Activated naive CD4-positive, alpha-beta T cell treated with anti-CD3 and anti-CD28 coated beads for 36 hours (primary cell): Measurements from ENCODE around the gene SRPK3. TPM values are rescaled to one million over a fixed set of nuclear protein-coding genes. Genes with fewer than 3 reads are reported as not detected.

Source experiments
- CTCF ChIA-PET: fragments of 350-600 bp; sonication (Branson Sonifier 250); formaldehyde crosslinking; loops from one replicate; lab custom pipeline; 2021; ENCODE audit warnings: antibody characterized with exemption; lab: Charles Lee
- DNase-seq: peaks from one replicate; pipeline ENCODE4 v3.0.0-alpha.2; 2020
- H3K27ac Mint-ChIP-seq: one replicate; pipeline ENCODE4 v1.8.0; 2021; ENCODE audit warnings: mild to moderate bottlenecking, mixed read lengths
- H3K27me3 Mint-ChIP-seq: one replicate; pipeline ENCODE4 v1.8.0; 2021; ENCODE audit warnings: low read depth, mixed read lengths
- H3K36me3 Mint-ChIP-seq: one replicate; pipeline ENCODE4 v1.8.0; 2021; ENCODE audit warnings: low read depth, mixed read lengths
- H3K4me1 Mint-ChIP-seq: one replicate; pipeline ENCODE4 v1.8.0; 2021; ENCODE audit warnings: low read depth, mixed read lengths
- H3K4me3 Mint-ChIP-seq: one replicate; pipeline ENCODE4 v1.8.0; 2021; ENCODE audit warnings: mild to moderate bottlenecking, moderate library complexity, mixed read lengths
- H3K9me3 Mint-ChIP-seq: one replicate; pipeline ENCODE4 v1.8.0; 2021; ENCODE audit warnings: mixed read lengths
- intact Hi-C: fragments of 100-400 bp; cut with micrococcal nuclease; formaldehyde crosslinking; loops from one replicate; pipeline ENCODE4 v1.15.1; 2023
- total RNA-seq, 2 experiments: library from RNA; stranded (reverse); gene quantifications; one replicate each; pipeline ENCODE4 v1.2.3, GENCODE V29; 2021

SRPK3 gene, protein sequence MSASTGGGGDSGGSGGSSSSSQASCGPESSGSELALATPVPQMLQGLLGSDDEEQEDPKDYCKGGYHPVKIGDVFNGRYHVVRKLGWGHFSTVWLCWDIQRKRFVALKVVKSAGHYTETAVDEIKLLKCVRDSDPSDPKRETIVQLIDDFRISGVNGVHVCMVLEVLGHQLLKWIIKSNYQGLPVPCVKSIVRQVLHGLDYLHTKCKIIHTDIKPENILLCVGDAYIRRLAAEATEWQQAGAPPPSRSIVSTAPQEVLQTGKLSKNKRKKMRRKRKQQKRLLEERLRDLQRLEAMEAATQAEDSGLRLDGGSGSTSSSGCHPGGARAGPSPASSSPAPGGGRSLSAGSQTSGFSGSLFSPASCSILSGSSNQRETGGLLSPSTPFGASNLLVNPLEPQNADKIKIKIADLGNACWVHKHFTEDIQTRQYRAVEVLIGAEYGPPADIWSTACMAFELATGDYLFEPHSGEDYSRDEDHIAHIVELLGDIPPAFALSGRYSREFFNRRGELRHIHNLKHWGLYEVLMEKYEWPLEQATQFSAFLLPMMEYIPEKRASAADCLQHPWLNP
- total RNA-seq, result not detected

DNA sequence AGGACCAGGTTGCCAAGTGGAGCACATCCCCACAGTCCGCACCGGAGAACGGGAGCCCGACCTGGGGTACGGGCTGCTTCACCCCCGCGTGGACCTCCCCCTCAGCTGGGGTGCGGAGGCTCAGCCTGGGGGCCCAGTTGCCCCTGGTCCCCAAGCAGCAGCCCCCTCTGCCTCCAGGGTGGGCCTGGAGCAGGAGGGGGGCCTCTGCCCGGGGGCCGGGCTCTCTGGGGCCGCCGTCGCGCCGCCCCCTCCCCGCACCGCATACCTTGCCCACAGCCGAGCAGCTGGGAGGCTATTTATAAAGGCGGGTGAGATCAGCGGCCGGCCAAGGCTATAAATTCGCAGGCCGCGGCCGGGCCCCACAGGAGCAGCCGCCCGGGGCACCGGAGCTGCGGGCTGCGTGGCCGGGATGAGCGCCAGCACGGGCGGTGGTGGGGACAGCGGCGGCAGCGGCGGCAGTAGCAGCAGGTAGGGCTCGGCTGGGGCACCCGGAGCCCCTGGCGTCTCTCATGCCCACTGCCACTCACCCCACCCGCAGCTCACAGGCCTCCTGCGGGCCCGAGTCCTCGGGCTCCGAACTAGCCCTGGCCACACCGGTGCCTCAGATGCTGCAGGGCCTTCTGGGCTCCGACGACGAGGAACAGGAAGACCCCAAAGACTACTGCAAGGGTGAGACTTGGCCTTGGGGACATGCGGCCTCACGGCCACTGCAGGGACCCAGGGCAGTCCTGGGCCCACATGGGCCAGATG lies at the start of gene SRPK3:
TSS of gene SRPK3 (plus strand) at position 364 of the 750 bp plus-strand sequence. CDS start at position 410, 46 bp downstream.
- Mint-ChIP-seq H3K27me3 (peaks cover 5% of the 10 kb centered on the region), H3K4me1 (peaks cover 8% of the 10 kb centered on the region), H3K27ac (no peak within 1 kb of the TSS), H3K4me3 (no peak within 1 kb of the TSS), H3K36me3 (no peaks in the 10 kb centered on the region), H3K9me3 (no peaks in the 10 kb centered on the region)
- CTCF ChIA-PET, result interaction anchor here (0.6 kb wide), 1 partner anchor 172 kb away, joined by 3 read pairs; no protein-coding TSS in a partner anchor
- intact Hi-C loops, result no loop called here
- DNase-seq, result no peak

DNA sequence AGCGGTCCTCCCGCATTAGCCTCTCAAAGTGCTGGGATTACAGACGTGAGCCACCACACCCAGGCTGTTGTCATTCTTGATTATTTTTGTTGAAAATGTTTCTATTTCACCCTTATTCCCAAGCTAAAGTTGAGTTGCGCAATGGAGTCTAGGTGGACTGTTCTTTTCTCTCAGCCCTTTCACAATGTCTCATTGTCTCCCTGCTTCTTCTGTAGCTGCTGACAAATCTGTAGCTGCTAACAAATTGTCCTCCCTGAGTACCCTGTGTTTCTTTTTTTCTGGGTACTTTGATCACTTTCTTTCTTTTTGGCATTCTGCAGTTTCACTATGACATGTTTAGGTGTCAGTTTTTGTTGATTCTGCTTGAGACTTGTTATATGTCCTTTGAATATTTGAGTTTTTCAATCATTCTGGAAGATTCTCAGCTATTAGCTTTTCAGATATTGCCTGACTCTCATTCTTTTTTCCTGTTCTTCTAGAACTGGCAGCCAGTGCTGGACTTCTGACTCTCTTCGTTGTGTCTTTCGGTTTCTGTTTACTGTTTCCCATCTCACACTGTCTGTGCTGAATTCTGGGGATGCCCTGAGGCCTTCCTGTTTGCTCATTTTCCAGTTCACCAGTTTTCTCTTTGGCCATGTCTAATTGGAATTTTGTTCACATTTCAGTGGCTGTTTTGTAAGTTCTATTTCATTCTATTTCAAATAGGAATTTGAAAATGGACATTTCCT lies 49.6 kb upstream of the SRPK3 start:
- intact Hi-C loops, result no loop called here
- DNase-seq, result no peak
- Mint-ChIP-seq H3K4me3 (no peak overlapping the region), H3K27me3 (no peaks in the 10 kb centered on the region), H3K4me1 (peaks cover 35% of the 10 kb centered on the region), H3K9me3 (peaks cover 2% of the 10 kb centered on the region), H3K36me3 (peaks cover 5% of the 10 kb centered on the region), H3K27ac (peak overlapping the region; percentile 65)
- CTCF ChIA-PET, result no interaction called here

DNA sequence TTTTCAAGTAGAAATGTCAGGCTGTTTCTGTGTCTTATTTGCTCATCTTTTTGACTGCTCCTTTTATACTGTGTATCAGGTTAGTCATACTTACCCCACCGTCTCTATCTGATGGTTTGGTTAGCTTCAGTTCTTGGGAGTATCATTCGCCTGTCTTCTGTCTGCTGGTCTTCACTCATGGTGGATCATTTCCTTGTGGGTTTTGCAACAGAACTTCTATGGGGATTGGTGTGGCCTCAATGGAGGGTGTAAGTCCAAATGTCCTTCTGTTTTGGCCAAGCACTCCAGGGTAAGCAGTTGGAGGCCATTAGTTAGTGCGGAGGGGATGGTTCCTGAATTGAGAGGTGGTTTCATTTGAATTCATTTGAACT lies 49.0 kb upstream of the SRPK3 start:
- Mint-ChIP-seq H3K4me1 (peaks cover 33% of the 10 kb centered on the region), H3K4me3 (no peak overlapping the region), H3K9me3 (peaks cover 2% of the 10 kb centered on the region), H3K36me3 (peaks cover 5% of the 10 kb centered on the region), H3K27me3 (no peaks in the 10 kb centered on the region), H3K27ac (peak overlapping the region; percentile 65)
- CTCF ChIA-PET, result no interaction called here
- no peak for DNase-seq
- intact Hi-C loops, result no loop called here

DNA sequence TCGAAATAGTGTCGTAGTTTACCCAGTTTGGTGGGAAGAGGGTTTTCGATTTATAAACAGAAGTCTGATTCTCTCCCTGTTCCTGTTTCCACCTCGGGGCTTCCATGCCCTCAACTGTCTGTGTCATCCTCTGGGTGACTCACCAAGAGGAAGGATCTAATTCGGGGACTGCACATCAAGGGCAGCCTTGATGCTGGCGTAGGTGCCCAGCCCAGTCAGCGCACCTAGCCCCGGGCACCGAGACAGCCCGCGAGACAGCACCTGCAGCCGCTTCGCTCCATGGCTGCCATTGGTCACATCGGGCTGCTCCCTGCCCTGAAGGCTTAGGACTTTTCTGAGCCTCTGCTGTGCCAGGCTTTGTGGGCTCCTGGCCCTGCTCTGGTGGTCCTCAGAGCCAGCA lies 48.4 kb upstream of the SRPK3 start:
- Mint-ChIP-seq H3K27ac (no peak overlapping the region), H3K27me3 (no peaks in the 10 kb centered on the region), H3K9me3 (peaks cover 2% of the 10 kb centered on the region), H3K4me3 (no peak overlapping the region), H3K4me1 (peaks cover 28% of the 10 kb centered on the region), H3K36me3 (peaks cover 5% of the 10 kb centered on the region)
- intact Hi-C loops, result no loop called here
- DNase-seq, result no peak
- CTCF ChIA-PET, result no interaction called here

DNA sequence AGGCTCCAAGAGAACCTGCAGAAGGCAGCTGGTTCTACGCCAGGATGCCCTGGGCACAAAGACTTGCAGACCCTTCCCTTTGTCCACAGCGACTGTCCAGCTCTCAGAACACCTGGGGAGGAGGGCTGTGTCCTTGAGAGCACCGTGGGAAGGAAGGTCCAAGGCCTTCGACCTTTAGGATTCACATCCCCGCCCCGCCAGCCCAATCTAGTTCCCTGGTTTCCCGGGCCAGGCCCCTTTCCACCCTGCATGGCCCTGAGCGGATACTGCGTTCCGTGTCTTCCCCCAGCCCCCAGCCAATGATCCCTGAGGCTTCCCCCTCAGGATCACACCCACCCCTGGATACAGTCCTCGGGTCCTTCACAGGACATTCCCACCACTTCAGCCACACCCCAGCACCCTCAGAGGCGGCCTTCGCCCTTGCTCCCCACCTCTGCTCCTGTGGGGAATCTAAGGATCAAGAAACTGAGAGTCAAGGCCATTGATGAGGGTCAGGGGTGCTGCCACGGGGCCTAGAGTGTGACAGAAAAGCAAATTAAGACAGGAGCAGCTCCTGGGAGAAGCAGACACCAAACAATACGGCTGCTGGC lies 47.1 kb upstream of the SRPK3 start:
- H3K4me1 Mint-ChIP-seq, result peaks cover 26% of the 10 kb centered on the region
- H3K27me3 Mint-ChIP-seq, result no peaks in the 10 kb centered on the region
- no peak overlapping the region for H3K27ac Mint-ChIP-seq
- no peak for DNase-seq
- H3K9me3 Mint-ChIP-seq, result peaks cover 2% of the 10 kb centered on the region
- H3K4me3 Mint-ChIP-seq, result no peak overlapping the region
- intact Hi-C loops, result no loop called here
- H3K36me3 Mint-ChIP-seq, result peaks cover 3% of the 10 kb centered on the region
- CTCF ChIA-PET, result interaction anchor here (1.1 kb wide), 1 partner anchor 11 kb away, joined by 3 read pairs; no protein-coding TSS in a partner anchor

DNA sequence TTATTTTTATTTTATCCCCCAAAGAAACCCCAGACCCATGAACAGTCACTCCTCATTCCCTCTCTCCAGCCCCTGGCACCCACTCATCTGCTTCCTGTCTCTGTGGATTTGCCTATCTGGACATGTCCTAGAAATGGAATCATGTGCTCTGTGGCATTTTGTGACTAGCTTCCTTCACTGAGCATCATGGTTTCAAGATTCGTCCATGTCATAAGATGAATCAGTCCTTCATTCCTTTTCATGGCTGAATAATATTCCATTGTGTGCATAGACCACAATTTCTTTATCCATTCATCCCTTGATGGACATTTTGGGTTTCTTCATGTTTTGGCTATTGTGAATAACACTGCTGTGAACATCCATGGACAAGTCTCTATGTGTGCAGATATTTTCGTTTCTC lies 46.0 kb upstream of the SRPK3 start:
- CTCF ChIA-PET, result no interaction called here
- Mint-ChIP-seq H3K36me3 (peaks cover 3% of the 10 kb centered on the region), H3K27me3 (no peaks in the 10 kb centered on the region), H3K4me1 (peaks cover 31% of the 10 kb centered on the region), H3K4me3 (no peak overlapping the region), H3K9me3 (peaks cover 2% of the 10 kb centered on the region), H3K27ac (no peak overlapping the region)
- intact Hi-C loops, result no loop called here
- DNase-seq, result no peak

DNA sequence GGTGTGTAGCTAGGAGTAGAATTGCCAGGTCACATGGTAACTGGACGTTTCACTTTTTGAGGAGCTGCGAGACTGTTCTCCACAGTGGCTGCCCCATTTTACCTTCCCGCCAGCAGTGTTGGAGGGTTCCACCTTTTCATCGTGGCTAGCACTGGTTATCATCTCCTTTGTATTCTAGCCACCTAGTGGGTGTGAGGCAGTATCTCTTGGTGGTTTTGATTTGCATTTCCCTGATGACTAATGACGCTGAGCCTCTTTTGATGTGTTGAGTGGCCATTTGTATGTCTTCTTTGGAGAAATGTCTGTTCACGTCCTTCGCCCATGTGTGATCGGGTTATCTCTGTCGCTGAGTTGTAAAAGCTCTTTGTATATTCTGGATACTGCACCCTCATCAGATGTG lies 45.6 kb upstream of the SRPK3 start:
- Mint-ChIP-seq H3K4me1 (peaks cover 35% of the 10 kb centered on the region), H3K9me3 (peaks cover 2% of the 10 kb centered on the region), H3K27me3 (no peaks in the 10 kb centered on the region), H3K4me3 (no peak overlapping the region), H3K27ac (no peak overlapping the region), H3K36me3 (peaks cover 3% of the 10 kb centered on the region)
- no peak for DNase-seq
- intact Hi-C loops, result no loop called here
- CTCF ChIA-PET, result no interaction called here

DNA sequence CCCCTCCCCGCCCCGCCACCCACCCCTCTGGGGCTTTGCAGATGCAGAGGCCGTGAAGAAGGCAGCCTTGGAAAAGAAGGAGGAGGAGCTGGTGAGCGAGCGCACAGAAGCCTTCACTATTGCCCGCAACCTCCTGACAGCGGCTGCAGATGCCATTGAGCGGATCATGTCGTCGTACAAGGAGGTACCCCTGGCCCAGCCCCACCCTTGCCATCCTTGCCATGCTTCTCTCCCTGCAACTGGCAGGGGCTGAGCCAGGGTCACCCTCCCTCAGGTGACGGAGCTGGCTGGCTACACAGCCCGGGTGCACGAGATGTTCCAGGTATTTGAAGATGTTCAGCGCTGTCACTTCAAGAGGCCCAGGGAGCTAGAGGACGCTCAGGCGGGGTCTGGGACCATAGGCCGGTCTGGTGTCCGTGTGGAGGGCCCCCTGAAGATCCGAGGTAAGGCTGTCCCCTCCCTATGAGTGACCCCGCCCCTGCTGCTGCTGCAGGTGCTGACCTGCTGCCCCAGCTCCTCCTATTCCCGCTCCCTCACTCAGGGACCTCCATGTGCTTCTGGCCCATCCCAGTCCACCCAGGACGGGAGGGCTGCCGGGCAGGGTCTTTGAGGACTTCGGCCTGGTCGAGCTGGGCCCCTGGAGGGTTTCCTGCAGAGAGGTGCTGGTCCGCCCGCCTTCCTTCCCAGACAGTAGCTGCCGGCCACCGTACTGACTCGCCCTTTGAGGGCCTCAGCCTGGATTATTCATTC lies 44.6 kb upstream of the SRPK3 start:
- Mint-ChIP-seq H3K4me1 (peaks cover 33% of the 10 kb centered on the region), H3K36me3 (peaks cover 2% of the 10 kb centered on the region), H3K9me3 (peaks cover 2% of the 10 kb centered on the region), H3K27ac (no peak overlapping the region), H3K27me3 (no peaks in the 10 kb centered on the region), H3K4me3 (no peak overlapping the region)
- intact Hi-C loops, result no loop called here
- CTCF ChIA-PET, result no interaction called here
- DNase-seq, result no peak

DNA sequence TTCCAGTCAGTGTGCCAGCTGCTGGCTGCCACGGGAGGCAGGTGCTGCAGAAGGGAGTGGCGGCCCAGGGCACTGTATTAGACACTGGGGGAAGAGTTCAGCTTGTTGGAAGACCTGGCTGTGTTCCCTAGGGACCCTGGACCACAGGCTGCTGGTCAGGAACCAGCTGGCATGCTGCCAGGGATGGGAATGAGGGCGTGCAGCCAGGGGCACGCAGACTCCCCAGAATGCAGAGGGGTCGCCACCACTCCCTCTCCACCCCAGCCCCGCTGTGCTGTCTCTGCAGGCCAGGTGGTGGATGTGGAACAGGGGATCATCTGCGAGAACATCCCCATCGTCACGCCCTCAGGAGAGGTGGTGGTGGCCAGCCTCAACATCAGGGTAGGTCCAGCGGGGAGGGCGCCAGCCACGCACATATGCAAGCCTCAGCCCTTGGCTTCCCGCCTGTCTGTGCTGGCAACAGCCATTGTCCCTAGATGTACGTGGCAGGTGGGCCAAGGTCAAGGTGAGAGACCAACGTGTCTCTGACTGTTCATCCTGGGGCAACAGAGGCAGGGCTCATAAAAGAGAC lies 43.9 kb upstream of the SRPK3 start:
- peaks cover 2% of the 10 kb centered on the region for H3K36me3 Mint-ChIP-seq
- H3K27ac Mint-ChIP-seq, result no peak overlapping the region
- H3K4me1 Mint-ChIP-seq, result peaks cover 27% of the 10 kb centered on the region
- CTCF ChIA-PET, result no interaction called here
- no peak for DNase-seq
- intact Hi-C loops, result no loop called here
- no peak overlapping the region for H3K4me3 Mint-ChIP-seq
- H3K9me3 Mint-ChIP-seq, result no peaks in the 10 kb centered on the region
- no peaks in the 10 kb centered on the region for H3K27me3 Mint-ChIP-seq

DNA sequence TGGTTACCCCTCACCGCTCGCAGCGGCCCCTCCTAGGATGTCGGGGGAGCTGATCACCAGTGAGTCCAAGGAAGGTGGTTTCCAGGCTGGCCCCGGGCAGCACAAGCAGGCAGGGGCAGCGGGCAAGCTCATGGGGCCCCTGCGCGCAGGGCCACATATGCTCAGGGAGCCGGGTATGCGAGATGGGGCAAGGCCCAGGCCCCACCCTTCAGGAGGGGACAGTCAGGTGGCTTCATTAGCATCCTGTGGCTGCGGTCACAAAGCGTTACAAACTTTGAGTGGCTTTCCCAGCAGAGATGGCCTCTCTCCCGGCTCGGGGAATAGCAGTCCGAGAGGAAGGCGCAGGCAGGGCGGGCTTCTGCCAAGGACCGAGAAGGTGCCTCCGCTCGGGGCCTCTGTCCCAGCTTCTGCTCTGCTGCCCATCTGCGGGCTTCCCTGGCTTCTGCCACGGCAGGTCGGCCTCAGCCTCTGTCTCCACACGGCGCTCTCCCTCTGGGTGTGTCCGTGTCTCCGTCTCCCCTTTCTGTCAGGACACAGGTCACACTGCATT lies 42.7 kb upstream of the SRPK3 start:
- CTCF ChIA-PET, result no interaction called here

More for the DNA sequence above, 42.7 kb upstream of the SRPK3 start:
- intact Hi-C loops, result loop anchor here (2.0 kb wide), 1 partner anchor 13 kb away; the partner anchor contains the start of genes ABCD1 and BCAP31
- no peak overlapping the region for H3K27ac Mint-ChIP-seq
- no peak overlapping the region for H3K4me3 Mint-ChIP-seq
- H3K36me3 Mint-ChIP-seq, result no peaks in the 10 kb centered on the region
- H3K9me3 Mint-ChIP-seq, result no peaks in the 10 kb centered on the region
- H3K27me3 Mint-ChIP-seq, result no peaks in the 10 kb centered on the region
- no peak for DNase-seq
- H3K4me1 Mint-ChIP-seq, result peaks cover 22% of the 10 kb centered on the region
